Measurements from ENCODE around the gene GARIN5A.

DNA sequence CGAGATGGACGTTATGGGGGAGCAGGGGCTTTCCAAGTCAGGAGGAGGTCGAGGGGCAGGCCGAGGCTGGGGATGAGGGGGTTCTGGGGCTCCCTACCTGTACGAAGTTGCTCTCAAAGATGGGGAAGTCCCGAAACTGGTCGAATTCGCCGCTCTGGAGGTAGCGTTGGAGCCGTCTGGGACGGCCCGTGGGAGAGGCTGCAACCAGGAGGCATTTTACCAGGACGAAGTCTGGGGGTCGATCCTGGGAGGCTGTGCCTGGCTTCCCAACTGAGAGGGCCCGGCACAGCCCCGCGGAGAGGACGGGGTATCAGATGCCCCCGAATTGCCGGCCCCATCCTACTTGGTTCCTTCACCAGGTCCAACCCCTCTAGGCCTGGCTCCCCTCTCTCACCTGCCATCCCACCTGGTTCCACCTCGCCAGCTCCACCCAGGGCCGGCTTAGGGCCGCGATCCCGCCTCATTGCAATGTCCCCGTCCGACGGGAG is 868 bp downstream of the GARIN5A start:
- TF ChIP-seq, protein P1, sequence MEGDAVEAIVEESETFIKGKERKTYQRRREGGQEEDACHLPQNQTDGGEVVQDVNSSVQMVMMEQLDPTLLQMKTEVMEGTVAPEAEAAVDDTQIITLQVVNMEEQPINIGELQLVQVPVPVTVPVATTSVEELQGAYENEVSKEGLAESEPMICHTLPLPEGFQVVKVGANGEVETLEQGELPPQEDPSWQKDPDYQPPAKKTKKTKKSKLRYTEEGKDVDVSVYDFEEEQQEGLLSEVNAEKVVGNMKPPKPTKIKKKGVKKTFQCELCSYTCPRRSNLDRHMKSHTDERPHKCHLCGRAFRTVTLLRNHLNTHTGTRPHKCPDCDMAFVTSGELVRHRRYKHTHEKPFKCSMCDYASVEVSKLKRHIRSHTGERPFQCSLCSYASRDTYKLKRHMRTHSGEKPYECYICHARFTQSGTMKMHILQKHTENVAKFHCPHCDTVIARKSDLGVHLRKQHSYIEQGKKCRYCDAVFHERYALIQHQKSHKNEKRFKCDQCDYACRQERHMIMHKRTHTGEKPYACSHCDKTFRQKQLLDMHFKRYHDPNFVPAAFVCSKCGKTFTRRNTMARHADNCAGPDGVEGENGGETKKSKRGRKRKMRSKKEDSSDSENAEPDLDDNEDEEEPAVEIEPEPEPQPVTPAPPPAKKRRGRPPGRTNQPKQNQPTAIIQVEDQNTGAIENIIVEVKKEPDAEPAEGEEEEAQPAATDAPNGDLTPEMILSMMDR (IDR thresholded peaks at IDR 0.05; ENCODE audit: poor library complexity): no peak
- TF ChIP-seq EZH2 (IDR thresholded peaks at IDR 0.05; ENCODE audit: borderline replicate concordance): no peak

Measured in hepatocyte (in vitro differentiated cells).